Activated CD4-positive, alpha-beta T cell treated with anti-CD3 and anti-CD28 coated beads, Interleukin-2, Interleukin-4, amounts not matched to agents 100 ng/mL and 50 ng/mL, durations not matched to agents 16 hours and 8 hours (primary cell): ENCODE measurements around the gene TMPRSS9.

Experiments used
- DNase-seq: peaks from one replicate; pipeline ENCODE4 v3.0.0-alpha.2; 2020; ENCODE audit warnings: low spot score

Gene TMPRSS9

GRCh38 chr19:2423071-2423914 lies 63.2 kb downstream of the TMPRSS9 start:
- DNase-seq: no peak

- DNase-seq: no peak
These were observed 64.0 kb downstream of the TMPRSS9 start for GRCh38 chr19:2423915-2424685.

GRCh38 chr19:2424686-2425621 lies 64.9 kb downstream of the TMPRSS9 start:
- no peak for DNase-seq

- DNase-seq: no peak
These were observed 65.8 kb downstream of the TMPRSS9 start for GRCh38 chr19:2425622-2426581.

- peak; percentile 45 for DNase-seq
These were observed 66.8 kb downstream of the TMPRSS9 start for GRCh38 chr19:2426611-2427428.

- peak; percentile 95 for DNase-seq
These were observed 67.6 kb downstream of the TMPRSS9 start, which contains the start of gene TIMM13 for GRCh38 chr19:2427429-2428320. TIMM13 (minus strand) TSS chr19:2427586; CDS start chr19:2427533, 53 bp downstream.

- no peak for DNase-seq
These were observed 68.2 kb downstream of the TMPRSS9 start for GRCh38 chr19:2428321-2428690.

GRCh38 chr19:2428756-2429711 lies 69.0 kb downstream of the TMPRSS9 start:
- DNase-seq: no peak

- no peak for DNase-seq
These were observed 70.0 kb downstream of the TMPRSS9 start for GRCh38 chr19:2429917-2430535.

- no peak for DNase-seq
These were observed 71.4 kb downstream of the TMPRSS9 start for GRCh38 chr19:2431318-2432055.

- no peak for DNase-seq
These were observed 72.2 kb downstream of the TMPRSS9 start for GRCh38 chr19:2432131-2432848.

GRCh38 chr19:2433854-2434253 lies 73.8 kb downstream of the TMPRSS9 start:
- DNase-seq: no peak

- no peak for DNase-seq
These were observed 74.2 kb downstream of the TMPRSS9 start for GRCh38 chr19:2434267-2434666.

- no peak for DNase-seq
These were observed 74.7 kb downstream of the TMPRSS9 start for GRCh38 chr19:2434721-2435265.

- no peak for DNase-seq
These were observed 76.3 kb downstream of the TMPRSS9 start for GRCh38 chr19:2436384-2436783.

- no peak for DNase-seq
These were observed 76.9 kb downstream of the TMPRSS9 start for GRCh38 chr19:2436926-2437325.
